ENCODE results near the gene ORC1. TPM values are rescaled to one million over a fixed set of nuclear protein-coding genes. Genes with fewer than 3 reads are reported as not detected.

ORC1 gene
- polyA plus RNA-seq, 1 donor (not counting 4 experiments of a cell fraction or from before 2014, with no cell fraction given), result 5.8 TPM

DNA sequence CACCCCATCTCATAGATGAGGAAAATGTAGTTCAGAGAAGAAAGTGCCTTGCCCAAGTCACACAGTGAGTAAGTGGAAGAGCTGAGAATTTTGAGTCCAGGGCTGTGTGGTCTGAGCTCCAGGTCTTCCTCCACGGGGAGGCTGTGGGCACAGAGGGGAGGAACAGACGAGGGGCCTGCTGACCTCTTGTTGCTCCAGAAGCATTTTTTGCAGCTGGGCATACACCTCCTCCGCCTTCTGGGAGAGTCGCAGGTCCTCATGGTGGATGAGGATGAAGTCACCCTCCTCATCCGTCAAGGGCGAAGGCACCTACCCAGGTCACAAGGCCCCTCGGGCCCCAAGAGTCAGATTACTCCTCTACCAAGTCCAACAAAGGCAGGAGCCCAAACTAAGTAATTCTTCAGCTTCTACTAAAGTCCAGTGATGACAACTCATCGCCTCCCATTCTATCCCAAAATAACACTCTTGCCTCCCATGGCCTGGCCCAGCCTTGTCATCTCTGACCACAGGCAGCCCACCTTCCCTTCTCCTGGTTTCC is 47.3 kb downstream of the ORC1 start:
- peaks cover 48 to 62% of the 10 kb centered on the region in 2 experiments for H3K36me3 ChIP-seq (ENCODE audit: control insufficient read depth in 2 of 2, extremely low read depth in 1 of 2, insufficient read depth in 2 of 2, low read length in 2 of 2)
- H3K9ac ChIP-seq (ENCODE audit: control insufficient read depth, extremely low read depth, insufficient read depth, low read length), result no peak overlapping the region
- no peaks in the 10 kb centered on the region for H3K4me1 ChIP-seq (ENCODE audit: control insufficient read depth, extremely low read depth, insufficient read depth, low read length)
- no peaks in the 10 kb centered on the region for H4K20me1 ChIP-seq (ENCODE audit: control insufficient read depth, extremely low read depth, insufficient read depth, low read length)
- TF ChIP-seq CTCF (optimal IDR thresholded peaks at IDR 0.05 in 1 of 3, IDR thresholded peaks at IDR 0.05 in 1 of 3, conservative IDR thresholded peaks at IDR 0.05 in 1 of 3; ENCODE audit: extremely low read depth in 1 of 3, insufficient read depth in 2 of 3, low read length in 3 of 3) (no peak), EZH2 (IDR thresholded peaks at IDR 0.05; ENCODE audit: low read length) (no peak)
- no peak for DNase-seq (ENCODE audit: low read depth, low spot score)
- dilution Hi-C loops (cut with MboI; ENCODE audit: extremely low pct_ligation_motif_present, low sequenced_read_pairs), result no loop called here
- no peaks in the 10 kb centered on the region for H3K9me1 ChIP-seq (ENCODE audit: control insufficient read depth, extremely low read depth, insufficient read depth, low read length)
- H3K27me3 ChIP-seq (ENCODE audit: control insufficient read depth, extremely low read depth, insufficient read depth, low read length), result no peaks in the 10 kb centered on the region
- no peaks in the 10 kb centered on the region for H3K9me3 ChIP-seq (ENCODE audit: control insufficient read depth, low read depth, low read length)
- no peak overlapping the region for H2AFZ ChIP-seq (ENCODE audit: control insufficient read depth, low read length)
- H3K27ac ChIP-seq (ENCODE audit: control insufficient read depth, insufficient read depth, low read length), result no peak overlapping the region
- no peaks in the 10 kb centered on the region for H3K79me2 ChIP-seq (ENCODE audit: control insufficient read depth, insufficient read depth, low read length)
- H3K4me3 ChIP-seq (ENCODE audit: control insufficient read depth in 2 of 3, extremely low read depth in 1 of 3, insufficient read depth in 2 of 3, low read depth in 1 of 3, low read length in 3 of 3), result no peak overlapping the region
- no peak overlapping the region for H3K4me2 ChIP-seq (ENCODE audit: control insufficient read depth, extremely low read depth, insufficient read depth, low read depth, low read length)
- FAIRE-seq, result no peak

GRCh38 chr1:52355847-52356505 is 48.2 kb downstream of the ORC1 start:
- dilution Hi-C loops (cut with MboI; ENCODE audit: extremely low pct_ligation_motif_present, low sequenced_read_pairs), result no loop called here
- H3K9me1 ChIP-seq (ENCODE audit: control insufficient read depth, extremely low read depth, insufficient read depth, low read length), result no peaks in the 10 kb centered on the region
- no peaks in the 10 kb centered on the region for H3K79me2 ChIP-seq (ENCODE audit: control insufficient read depth, insufficient read depth, low read length)
- TF ChIP-seq CTCF (optimal IDR thresholded peaks at IDR 0.05 in 1 of 3, IDR thresholded peaks at IDR 0.05 in 1 of 3, conservative IDR thresholded peaks at IDR 0.05 in 1 of 3; ENCODE audit: extremely low read depth in 1 of 3, insufficient read depth in 2 of 3, low read length in 3 of 3), result no peak
- no peak for TF ChIP-seq EZH2 (IDR thresholded peaks at IDR 0.05; ENCODE audit: low read length)
- H3K9me3 ChIP-seq (ENCODE audit: control insufficient read depth, low read depth, low read length), result no peaks in the 10 kb centered on the region
- no peaks in the 10 kb centered on the region for H4K20me1 ChIP-seq (ENCODE audit: control insufficient read depth, extremely low read depth, insufficient read depth, low read length)
- no peak overlapping the region for H3K9ac ChIP-seq (ENCODE audit: control insufficient read depth, extremely low read depth, insufficient read depth, low read length)
- no peak for FAIRE-seq
- no peak overlapping the region for H2AFZ ChIP-seq (ENCODE audit: control insufficient read depth, low read length)
- no peak for DNase-seq (ENCODE audit: low read depth, low spot score)
- H3K4me3 ChIP-seq (ENCODE audit: control insufficient read depth in 2 of 3, extremely low read depth in 1 of 3, insufficient read depth in 2 of 3, low read depth in 1 of 3, low read length in 3 of 3), result no peak overlapping the region
- no peaks in the 10 kb centered on the region for H3K27me3 ChIP-seq (ENCODE audit: control insufficient read depth, extremely low read depth, insufficient read depth, low read length)
- H3K4me1 ChIP-seq (ENCODE audit: control insufficient read depth, extremely low read depth, insufficient read depth, low read length), result no peaks in the 10 kb centered on the region
- peaks cover 52 to 63% of the 10 kb centered on the region in 2 experiments for H3K36me3 ChIP-seq (ENCODE audit: control insufficient read depth in 2 of 2, extremely low read depth in 1 of 2, insufficient read depth in 2 of 2, low read length in 2 of 2)
- no peak overlapping the region for H3K27ac ChIP-seq (ENCODE audit: control insufficient read depth, insufficient read depth, low read length)
- no peak overlapping the region for H3K4me2 ChIP-seq (ENCODE audit: control insufficient read depth, extremely low read depth, insufficient read depth, low read depth, low read length)

All from keratinocyte (primary cell).